Hematopoietic multipotent progenitor cell treated with erythropoietin and hydrocortisone succinate and interleukin-3 and kit ligand, for 15 days (in vitro differentiated cells): Measurements from ENCODE around the gene GPR132.
"Not testable (repeated sequence)": the region's sequence is repeated elsewhere in the genome, so short reads cannot be mapped to it uniquely, and the experiment has no call there.

ENCODE experiments used
- DNase-seq: peaks from one replicate; pipeline ENCODE4 v3.0.0-alpha.2; 2015; ENCODE audit warnings: low spot score

The GPR132 gene

GRCh38 chr14:105075379-105076295 lies 10.4 kb upstream of the GPR132 start:
- peak; percentile 15 for DNase-seq

DNA sequence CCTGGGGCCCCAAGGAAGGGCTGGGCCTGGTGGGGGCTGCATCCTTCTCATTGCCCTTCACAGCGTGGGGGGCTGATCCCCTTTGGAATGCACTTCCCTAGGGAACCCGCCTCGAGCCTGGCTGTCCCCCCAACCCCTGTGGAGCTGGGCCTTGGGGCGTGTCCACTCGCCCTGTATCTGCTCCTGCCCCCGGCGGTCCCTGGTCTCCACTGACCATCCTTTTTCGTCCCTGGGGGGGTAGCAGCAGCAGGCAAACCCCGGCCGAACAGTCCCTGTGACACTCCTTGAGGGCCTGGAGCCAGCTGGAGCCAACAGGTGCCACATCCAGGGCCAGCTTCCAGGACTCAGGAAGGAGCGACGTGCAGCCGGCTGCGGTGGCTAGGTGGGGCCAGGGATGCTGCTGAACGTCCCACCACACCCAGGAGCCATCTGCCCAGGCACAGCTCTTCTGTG lies 9.4 kb upstream of the GPR132 start:
- no peak for DNase-seq

DNA sequence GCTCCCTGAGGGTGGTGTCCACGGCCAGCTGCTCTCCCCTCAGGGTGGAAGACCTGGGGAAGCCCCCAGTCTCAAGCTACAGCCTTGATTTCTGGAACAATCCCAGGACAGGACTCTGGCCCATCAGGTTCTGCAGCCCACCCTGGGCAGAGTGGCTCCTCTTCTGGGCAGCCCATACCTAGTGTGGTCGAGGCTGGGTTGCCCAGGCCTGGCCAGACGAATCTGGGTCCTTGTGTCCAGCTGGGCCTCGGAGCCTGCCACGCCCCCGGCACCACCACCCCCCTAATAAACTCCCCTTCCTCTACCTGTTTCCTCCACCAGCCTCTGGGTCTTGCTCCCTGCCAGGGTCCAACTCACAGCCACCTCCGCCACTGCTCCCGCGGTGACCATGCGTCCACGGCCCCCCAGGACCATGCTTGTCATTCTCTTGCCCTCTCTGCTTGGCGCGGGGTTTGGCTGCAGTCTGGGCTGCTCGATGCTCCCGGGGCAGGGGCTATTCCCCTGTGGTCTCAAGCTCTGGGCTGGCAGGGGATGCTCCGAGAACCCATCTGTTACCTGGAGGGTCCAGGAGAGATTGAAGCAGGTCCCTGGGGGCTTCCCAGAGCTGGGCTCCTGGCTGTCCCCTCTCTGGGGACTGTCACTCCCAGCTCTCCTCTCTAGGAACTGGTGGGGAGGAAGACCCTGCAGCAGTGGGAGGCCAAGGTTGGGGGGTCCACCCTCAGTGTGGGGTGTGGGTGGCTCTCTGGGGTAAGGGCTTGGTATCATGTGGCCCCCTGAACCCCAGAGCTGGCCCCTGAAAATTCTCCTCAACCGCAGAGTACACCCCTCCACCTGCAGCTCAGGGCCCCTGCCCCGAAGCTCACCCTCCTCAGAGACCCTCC lies 8.7 kb upstream of the GPR132 start:
- no peak for DNase-seq

- no peak for DNase-seq
Observed at GRCh38 chr14:105072892-105073719, 7.9 kb upstream of the GPR132 start.

DNA sequence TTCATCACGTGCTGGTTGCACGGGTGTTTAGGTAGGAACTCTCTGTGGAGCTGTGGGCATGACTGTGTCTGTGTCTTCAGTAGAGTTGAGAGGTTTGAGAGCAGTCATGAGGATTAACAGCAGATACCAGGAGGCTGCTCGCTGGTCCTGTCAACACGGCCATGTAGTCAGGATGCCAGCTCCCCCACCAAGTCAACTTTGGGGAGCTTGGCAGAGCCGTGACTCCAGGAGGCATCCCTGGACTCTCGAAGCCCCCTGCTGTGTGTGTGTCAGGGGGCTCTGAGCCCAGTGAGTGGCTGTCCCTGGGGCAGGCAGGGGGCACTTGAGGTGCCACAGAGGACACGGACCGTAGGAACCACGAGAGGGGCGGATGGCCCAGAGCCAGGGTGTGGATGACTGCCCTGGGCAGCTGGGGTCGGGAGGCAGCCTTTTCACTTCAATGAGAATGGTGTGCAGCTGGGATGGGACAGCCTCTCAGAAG lies 7.2 kb upstream of the GPR132 start:
- no peak for DNase-seq

DNA sequence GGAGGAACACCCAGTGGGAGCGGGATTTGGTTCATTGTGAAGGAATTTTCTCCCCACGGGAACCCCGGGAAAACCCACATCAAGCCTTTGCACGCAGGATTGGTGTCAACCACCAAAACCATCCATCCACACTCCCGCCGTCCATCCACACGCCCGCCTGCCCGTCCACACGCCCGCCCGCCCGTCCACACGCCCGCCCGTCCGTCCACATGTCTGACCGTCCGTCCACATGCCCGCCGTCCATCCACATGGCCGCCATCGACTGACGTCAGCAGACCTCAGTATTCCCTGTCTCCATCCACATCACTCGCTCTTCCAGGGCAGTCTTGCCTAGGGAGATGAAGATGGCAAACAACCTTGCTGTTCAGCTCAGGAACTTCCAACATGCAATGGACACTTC lies 6.7 kb upstream of the GPR132 start:
- no peak for DNase-seq

DNA sequence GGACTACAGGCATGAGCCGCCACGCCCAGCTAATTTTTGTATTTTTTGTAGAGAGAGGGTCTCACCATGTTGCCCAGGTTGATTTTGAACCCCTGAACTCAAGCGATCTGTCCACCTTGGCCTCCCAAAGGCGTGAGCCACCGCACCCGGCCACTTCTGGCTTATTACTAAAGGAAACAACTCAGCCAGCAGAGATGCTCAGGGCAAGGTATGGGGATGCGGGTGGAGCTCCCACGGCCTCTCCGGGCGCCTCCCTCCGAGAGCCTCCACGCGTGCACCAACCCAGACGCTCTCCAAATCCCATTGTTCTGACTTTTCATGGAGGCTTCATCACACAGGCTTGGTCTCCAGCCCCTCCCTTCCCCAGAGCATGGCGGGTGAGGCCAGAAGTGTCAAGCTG lies 6.1 kb upstream of the GPR132 start:
- no peak for DNase-seq

- DNase-seq, result no peak
Observed at GRCh38 chr14:105070760-105071137, 5.5 kb upstream of the GPR132 start.

- no peak for DNase-seq
Observed at GRCh38 chr14:105069871-105070759, 4.9 kb upstream of the GPR132 start.

GRCh38 chr14:105069522-105069870 lies 4.3 kb upstream of the GPR132 start:
- no peak for DNase-seq

GRCh38 chr14:105068818-105069217 lies 3.6 kb upstream of the GPR132 start:
- DNase-seq, result no peak

DNA sequence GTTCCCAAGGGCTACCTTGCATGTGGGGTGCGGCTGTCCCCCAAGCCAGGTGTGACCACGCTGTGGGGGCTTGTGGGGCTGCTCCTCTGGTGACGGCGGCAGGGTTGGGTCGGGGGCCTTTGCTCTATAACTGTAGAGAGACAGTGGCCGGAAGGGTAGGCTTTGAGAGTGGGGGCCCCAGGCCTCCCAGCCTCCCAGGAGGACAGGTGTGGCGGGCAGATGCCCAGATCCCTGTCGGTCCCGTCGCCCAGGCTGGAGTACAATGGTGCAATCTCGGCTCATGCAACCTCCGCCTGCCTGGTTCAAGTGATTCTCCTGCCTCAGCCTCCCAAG lies 2.7 kb upstream of the GPR132 start:
- DNase-seq, result no peak

GRCh38 chr14:105067140-105067968 lies 2.1 kb upstream of the GPR132 start:
- DNase-seq, result no peak

DNA sequence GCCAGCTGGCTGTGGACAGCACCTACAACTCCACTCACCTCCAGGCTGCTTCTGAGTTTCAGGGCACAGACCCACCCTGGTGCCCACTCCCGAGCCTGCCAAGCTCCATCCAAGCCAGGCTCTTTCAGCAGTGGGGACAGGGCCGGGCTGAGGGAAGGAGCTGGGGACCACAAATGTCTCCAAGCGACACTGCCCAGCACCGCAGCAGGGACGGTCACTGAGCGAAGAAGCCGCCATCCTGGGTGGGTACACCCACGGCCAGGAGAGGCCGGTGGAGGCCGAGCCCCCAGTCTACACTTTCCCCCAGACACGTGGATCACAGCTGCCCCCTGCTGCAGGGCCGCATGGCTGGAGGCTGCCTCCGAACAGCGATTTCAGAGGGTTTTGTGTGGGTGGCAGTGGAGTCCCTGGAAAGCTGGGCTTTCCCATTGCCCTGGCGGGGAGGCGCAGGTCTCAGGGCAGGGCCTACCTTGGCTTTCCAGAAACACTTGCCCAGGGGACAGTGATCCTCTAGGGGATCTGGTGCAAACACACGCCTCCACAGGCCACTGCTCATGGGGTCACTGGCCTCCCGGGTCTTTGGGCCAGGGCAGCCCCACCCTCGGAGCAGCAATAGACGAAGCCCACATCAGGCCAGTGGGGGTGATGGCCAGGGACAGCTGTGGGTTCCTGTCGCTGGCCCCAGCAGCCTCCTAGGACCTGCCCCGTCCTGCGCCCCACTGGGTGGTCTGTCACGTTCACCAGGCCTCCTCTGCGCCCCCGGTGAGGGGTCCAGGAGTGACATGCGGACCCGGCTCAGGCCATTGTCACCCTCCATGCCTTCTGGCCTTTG lies 1.2 kb upstream of the GPR132 start:
- no peak for DNase-seq

GRCh38 chr14:105064721-105065143 lies 498 bp downstream of the GPR132 start:
- DNase-seq, result no peak

- DNase-seq, result no peak
Observed at GRCh38 chr14:105064001-105064400, 1.2 kb downstream of the GPR132 start.

DNA sequence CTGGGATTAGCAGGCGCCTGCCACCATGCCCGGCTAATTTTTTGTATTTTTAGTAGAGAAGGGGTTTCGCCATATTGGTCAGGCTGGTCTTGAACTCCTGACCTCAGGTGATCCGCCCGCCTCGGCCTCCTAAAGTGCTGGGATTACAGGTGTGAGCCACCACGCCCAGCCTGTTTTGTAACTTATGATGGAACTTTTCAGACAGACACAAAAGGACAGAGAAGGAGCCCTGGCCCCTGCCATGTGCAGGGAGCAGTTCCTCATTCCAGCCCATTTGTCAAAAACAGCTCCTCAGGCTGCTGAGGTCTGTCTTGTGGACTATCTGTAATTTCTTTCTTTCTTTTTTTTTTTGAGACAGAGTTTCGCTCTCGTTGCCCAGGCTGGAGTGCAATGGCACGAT lies 1.7 kb downstream of the GPR132 start:
- not testable (repeated sequence) for DNase-seq

DNA sequence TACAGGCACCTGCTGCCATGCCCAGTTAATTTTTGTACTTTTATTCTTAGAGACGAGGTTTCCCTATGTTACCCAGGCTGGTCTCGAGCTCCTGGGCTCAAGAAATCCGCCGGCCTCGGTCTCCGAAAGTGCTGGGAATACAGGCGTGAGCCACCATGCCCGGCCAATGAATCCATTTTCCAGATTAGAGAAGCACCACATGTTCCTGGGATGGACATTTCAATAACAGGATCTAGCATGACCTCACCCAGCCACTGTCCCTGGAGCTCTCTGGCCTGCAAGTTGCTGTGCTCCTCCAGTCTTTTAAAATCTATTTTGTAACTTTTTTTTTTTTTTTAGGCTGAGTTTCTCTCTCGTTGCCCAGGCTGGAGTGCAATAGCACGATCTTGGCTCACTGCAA lies 2.2 kb downstream of the GPR132 start:
- no peak for DNase-seq

DNA sequence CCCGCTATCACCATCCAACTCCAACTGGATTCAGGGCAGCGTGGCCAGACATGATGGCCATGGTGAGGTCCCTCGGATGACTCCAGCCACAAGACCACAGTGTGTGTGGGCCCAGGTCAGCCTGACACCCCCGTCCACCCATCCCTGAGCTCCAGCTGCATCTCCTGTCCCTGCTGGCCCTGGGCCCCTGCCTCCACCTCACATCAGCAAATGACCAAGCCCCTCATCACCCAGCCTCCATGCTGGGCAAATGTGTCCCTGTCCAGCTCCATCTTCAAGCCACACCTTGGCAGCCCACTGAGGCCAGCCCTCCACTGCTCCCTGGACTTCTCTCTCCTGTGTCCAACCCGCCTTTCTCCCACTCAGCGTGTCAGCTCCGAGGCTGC lies 3.2 kb downstream of the GPR132 start:
- DNase-seq, result no peak
